Right atrium auricular region (tissue), 2 donors: Measurements from ENCODE around the gene SARDH. TPM values are rescaled to one million over a fixed set of nuclear protein-coding genes. Genes with fewer than 3 reads are reported as not detected.

Experiments
- DNase-seq: peaks from one replicate; pipeline ENCODE4 v3.0.0-alpha.2; 2019; ENCODE audit warnings: low spot score
- H3K27ac ChIP-seq, 2 donors: fragments of 200-600 bp; sonication (generic); 1 replicate in 1 of 2; 2 replicates in 1 of 2; pipeline ENCODE4 v1.5.1; 2016 to 2019
- H3K27me3 ChIP-seq, 2 donors: fragments of 200-600 bp; sonication (generic); one replicate each; pipeline versions ENCODE4 v1.5.1 to v1.6.0; 2017 to 2019
- H3K36me3 ChIP-seq: fragments of 200-600 bp; sonication (generic); one replicate; pipeline ENCODE4 v1.5.1; 2016
- H3K4me1 ChIP-seq, 2 donors: fragments of 200-600 bp; sonication (generic); one replicate each; pipeline versions ENCODE4 v1.5.1 to v1.6.0; 2017 to 2019
- H3K4me3 ChIP-seq, 2 donors: fragments of 200-600 bp; sonication (generic); 1 replicate in 1 of 2; 2 replicates in 1 of 2; pipeline ENCODE4 v1.5.1; 2017 to 2019; ENCODE audit warnings: mild to moderate bottlenecking in 1 of 2, moderate library complexity in 1 of 2
- H3K9me3 ChIP-seq, 2 donors: fragments of 200-600 bp; sonication (generic); one replicate each; pipeline ENCODE4 v1.5.1; 2019
- total RNA-seq, 2 donors: library from RNA; depleted of rRNA; stranded (reverse); fragments of >200 nt; gene quantifications; one replicate each; pipeline ENCODE4 v1.1.0, GENCODE V29; 2016
- TF ChIP-seq, protein P1 (sequence below), 2 donors: fragments of 200-600 bp; sonication (generic); IDR thresholded peaks; one replicate each; pipeline ENCODE4 v1.5.1; 2019; ENCODE audit warnings: antibody characterized with exemption in 2 of 2

The SARDH gene
- total RNA-seq, 2 donors from 2014 or later, result 0.63 to 0.94 TPM

DNA sequence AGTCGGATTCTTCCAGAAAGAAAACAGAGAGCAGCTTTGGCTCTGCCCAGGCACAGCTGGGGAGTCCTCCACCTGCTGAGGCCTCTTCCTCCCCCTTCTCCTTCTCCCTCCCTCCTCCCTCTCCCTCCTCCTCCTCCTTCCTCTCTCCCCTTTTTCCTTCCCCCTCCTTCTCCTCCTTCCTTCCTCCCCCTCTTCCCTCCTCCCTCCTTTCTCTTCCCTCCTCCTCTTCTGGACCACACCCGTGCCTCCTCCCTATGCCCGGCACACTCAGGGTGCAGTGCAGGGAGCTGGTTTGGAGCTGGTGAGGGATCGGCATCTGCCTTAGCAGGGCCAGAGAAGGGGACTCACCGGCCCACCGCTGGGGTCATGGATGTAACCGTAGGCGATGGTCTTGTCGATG lies 71.8 kb downstream of the SARDH start:
- H3K9me3 ChIP-seq, result no peaks in the 10 kb centered on the region
- H3K27me3 ChIP-seq, result no peaks in the 10 kb centered on the region
- H3K27ac ChIP-seq, result no peak overlapping the region
- H3K4me1 ChIP-seq, result no peaks in the 10 kb centered on the region
- no peak for DNase-seq
- H3K36me3 ChIP-seq, result no peaks in the 10 kb centered on the region
- TF ChIP-seq, protein P1, sequence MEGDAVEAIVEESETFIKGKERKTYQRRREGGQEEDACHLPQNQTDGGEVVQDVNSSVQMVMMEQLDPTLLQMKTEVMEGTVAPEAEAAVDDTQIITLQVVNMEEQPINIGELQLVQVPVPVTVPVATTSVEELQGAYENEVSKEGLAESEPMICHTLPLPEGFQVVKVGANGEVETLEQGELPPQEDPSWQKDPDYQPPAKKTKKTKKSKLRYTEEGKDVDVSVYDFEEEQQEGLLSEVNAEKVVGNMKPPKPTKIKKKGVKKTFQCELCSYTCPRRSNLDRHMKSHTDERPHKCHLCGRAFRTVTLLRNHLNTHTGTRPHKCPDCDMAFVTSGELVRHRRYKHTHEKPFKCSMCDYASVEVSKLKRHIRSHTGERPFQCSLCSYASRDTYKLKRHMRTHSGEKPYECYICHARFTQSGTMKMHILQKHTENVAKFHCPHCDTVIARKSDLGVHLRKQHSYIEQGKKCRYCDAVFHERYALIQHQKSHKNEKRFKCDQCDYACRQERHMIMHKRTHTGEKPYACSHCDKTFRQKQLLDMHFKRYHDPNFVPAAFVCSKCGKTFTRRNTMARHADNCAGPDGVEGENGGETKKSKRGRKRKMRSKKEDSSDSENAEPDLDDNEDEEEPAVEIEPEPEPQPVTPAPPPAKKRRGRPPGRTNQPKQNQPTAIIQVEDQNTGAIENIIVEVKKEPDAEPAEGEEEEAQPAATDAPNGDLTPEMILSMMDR (IDR thresholded peaks at IDR 0.05), result no peak
- H3K4me3 ChIP-seq, result no peak overlapping the region

DNA sequence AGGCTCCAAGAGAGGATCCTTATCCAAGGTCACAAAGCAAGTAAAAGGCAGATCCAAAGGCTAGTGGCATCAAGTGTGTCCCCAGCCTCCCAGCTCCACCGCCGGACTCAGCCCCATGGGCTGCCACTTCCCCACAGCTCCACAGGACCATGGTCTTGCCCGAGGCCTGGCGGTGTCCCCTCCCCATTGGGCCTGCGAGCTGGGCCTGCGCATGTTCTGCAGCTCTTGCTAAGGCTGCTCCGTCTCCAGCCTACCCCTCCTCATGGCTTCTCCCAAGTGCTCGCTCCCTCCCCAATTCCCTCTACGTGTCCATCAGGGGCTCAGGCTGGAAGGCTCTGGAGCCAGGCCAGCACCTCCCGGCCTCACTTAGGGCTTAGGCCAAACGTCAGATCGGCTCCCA lies 72.6 kb downstream of the SARDH start:
- Histone ChIP-seq H3K4me1 (no peaks in the 10 kb centered on the region), H3K9me3 (no peaks in the 10 kb centered on the region), H3K36me3 (no peaks in the 10 kb centered on the region), H3K4me3 (no peak overlapping the region), H3K27ac (no peak overlapping the region), H3K27me3 (no peaks in the 10 kb centered on the region)
- TF ChIP-seq, protein P1 (IDR thresholded peaks at IDR 0.05), result no peak
- DNase-seq, result no peak

DNA sequence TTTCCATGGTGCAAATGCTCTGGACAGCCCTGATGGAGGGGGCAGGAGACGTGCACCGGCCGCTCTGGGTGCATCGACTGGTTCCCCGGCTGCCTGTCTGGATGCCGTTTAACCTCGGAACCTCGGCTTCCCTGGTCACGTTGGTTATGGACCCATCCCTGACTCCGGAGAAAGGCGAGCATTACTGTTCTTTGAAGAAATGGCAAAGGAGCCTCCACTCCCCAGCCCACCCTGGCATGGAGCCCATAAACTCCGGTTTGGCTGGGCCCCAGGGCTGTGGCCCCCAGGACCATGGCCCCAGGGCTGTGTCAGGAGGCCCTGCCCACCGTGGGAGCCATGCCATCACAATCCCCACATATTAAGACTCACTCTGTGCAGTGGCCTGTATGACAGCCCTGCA lies 73.1 kb downstream of the SARDH start:
- no peaks in the 10 kb centered on the region for H3K9me3 ChIP-seq
- DNase-seq, result no peak
- TF ChIP-seq, protein P1 (IDR thresholded peaks at IDR 0.05), result no peak
- no peaks in the 10 kb centered on the region for H3K4me1 ChIP-seq
- H3K4me3 ChIP-seq, result no peak overlapping the region
- no peaks in the 10 kb centered on the region for H3K36me3 ChIP-seq
- H3K27ac ChIP-seq, result no peak overlapping the region
- H3K27me3 ChIP-seq, result no peaks in the 10 kb centered on the region

DNA sequence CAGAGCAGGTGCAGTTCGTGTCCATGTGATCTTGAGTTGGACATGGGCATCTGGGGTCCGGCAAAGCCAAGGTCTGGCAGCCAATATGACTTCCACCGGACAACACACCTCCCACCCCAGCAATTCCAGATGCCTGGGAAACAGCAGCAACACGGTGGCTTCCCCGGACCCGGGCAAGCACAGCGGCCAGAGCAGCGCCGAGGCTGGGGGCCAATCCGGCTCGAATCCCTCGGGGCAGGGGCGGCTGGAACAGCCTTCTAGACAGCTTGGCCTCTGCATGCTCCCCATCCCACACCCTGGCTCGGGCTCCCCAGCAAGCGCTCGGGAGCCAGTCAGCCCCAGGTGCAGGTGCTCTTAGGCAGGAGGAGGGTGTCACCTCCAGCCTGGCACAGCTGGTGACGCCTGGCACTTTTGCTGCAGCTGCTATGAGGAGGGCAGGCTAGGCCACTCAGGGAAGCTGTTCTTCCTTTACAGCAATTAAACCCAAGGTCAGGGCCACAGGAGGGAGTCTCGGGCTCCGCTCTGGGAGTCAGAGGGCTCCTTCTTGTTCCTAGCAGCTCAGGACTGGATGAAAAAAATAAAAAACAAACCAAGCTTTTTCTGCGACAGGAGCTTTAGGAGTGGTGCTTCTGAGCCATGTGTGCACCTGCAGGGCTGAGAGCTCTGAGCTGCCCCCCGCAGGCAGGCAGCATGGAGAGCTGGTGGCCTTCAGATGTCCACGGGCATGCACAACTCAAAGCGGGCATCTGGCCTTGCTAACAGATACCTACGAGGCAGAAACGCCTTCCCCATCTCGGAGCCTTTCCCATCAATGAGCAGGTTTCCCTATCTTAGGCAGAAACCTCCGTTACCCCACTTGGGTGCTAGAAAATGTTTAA lies 73.7 kb downstream of the SARDH start:
- no peaks in the 10 kb centered on the region for H3K9me3 ChIP-seq
- H3K27ac ChIP-seq, result no peak overlapping the region
- DNase-seq, result no peak
- H3K36me3 ChIP-seq, result no peaks in the 10 kb centered on the region
- no peaks in the 10 kb centered on the region for H3K4me1 ChIP-seq
- no peaks in the 10 kb centered on the region for H3K27me3 ChIP-seq
- H3K4me3 ChIP-seq, result no peak overlapping the region
- TF ChIP-seq, protein P1 (IDR thresholded peaks at IDR 0.05), result no peak

DNA sequence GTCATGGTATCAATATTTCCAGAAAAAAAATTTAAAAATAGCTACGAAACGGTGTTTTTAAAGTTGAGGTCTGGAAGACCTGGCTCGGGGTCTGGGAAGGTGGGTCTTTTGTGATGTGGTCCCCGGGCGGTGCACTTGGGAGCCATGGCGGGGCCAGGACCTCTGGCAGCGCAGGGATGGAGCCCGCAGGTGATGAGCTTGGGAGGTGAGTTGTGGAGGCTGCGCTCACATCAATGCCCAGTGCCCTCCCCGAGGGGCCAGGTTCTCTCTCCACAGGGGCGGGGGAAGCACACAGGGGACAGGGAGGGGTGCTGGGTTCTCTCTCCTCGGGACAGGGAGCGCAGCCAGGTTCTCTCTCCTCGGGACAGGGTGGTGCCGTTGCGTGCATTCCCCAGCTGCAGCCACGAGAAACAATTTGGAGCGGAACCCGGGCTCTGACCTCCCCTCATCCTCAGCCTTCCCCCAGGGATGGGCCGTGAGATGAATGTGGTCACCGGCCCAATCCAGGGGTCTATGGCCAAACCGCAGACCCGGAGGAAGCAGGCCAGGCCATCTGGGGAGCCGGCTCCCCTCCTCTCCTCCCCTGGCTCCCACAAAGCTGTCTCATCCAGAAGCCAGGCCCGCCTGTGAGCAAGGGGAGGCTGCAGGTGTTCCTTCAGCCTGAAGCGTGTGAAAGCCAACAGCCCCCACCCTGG lies 76.2 kb downstream of the SARDH start:
- TF ChIP-seq, protein P1 (IDR thresholded peaks at IDR 0.05), result no peak
- Histone ChIP-seq H3K9me3 (no peaks in the 10 kb centered on the region), H3K4me1 (peaks cover 0 to 20% of the 10 kb centered on the region in 2 donors), H3K36me3 (no peaks in the 10 kb centered on the region), H3K4me3 (no peak overlapping the region), H3K27me3 (no peaks in the 10 kb centered on the region), H3K27ac (no peak overlapping the region)
- DNase-seq, result no peak
